Mucosa of rectum (tissue), 2 donors: Measurements from ENCODE around the gene MXD1.
A peak's percentile ranks its signal among the peaks of the same experiment; 100 is the strongest.

ENCODE experiments used
- H3K27ac ChIP-seq, 2 donors: one replicate each; pipeline ENCODE4 v1.7.0; 2013; ENCODE audit warnings: inconsistent platforms in 2 of 2, low read depth in 2 of 2, low read length in 2 of 2
- H3K27me3 ChIP-seq, 2 donors: one replicate each; pipeline ENCODE4 v1.7.0; 2013; ENCODE audit warnings: low read length in 2 of 2; ENCODE audit not compliant: control insufficient read depth in 2 of 2, insufficient read depth in 2 of 2
- H3K36me3 ChIP-seq, 2 donors: one replicate each; pipeline ENCODE4 v1.7.0; 2013; ENCODE audit warnings: low read length in 2 of 2; ENCODE audit not compliant: control insufficient read depth in 2 of 2, insufficient read depth in 2 of 2
- H3K4me1 ChIP-seq, 2 donors: one replicate each; pipeline ENCODE4 v1.7.0; 2013; ENCODE audit warnings: low read length in 2 of 2, mild to moderate bottlenecking in 1 of 2; ENCODE audit not compliant: control insufficient read depth in 2 of 2, insufficient read depth in 2 of 2
- H3K4me3 ChIP-seq, 2 donors: one replicate each; pipeline ENCODE4 v1.7.0; 2013; ENCODE audit warnings: low read length in 2 of 2
- H3K9ac ChIP-seq, 2 donors: one replicate each; pipeline ENCODE4 v1.7.0; 2013; ENCODE audit warnings: low read length in 2 of 2, low read depth in 1 of 2, mild to moderate bottlenecking in 1 of 2
- H3K9me3 ChIP-seq, 2 donors: one replicate each; pipeline ENCODE4 v1.7.0; 2013; ENCODE audit warnings: low read length in 2 of 2; ENCODE audit not compliant: control insufficient read depth in 2 of 2
- donor health status: healthy.
- donor health status: Normal muscosa, but diverticular disease.

MXD1 gene

GRCh38 chr2:69988086-69988635 lies 73.3 kb downstream of the MXD1 start:
- Histone ChIP-seq H3K36me3 (no peaks in the 10 kb centered on the region), H3K4me3 (no peak overlapping the region), H3K9me3 (no peaks in the 10 kb centered on the region), H3K9ac (no peak overlapping the region), H3K27ac (peak overlapping the region in 1 of 2 donors; percentile 84), H3K27me3 (no peaks in the 10 kb centered on the region), H3K4me1 (peaks cover 10 to 21% of the 10 kb centered on the region in 2 donors)

DNA sequence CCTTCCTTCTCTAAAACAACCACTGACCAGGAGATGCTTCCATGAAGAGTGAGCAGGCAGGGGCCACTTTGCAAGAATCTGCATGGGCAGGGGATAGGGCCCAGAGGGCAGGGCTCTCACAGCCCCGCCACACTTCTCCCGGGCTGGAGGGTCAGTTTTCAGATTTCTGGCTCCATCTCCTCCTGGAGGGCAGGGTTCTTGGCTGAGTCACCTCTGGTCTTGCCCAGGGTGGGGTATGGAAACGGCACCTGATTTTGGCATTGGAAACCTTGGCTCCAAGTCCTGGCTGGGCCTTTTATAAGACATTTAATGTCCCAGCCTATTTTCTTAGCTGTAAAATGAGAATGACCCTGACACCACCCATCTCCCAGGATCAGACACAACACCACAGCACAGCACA lies 74.1 kb downstream of the MXD1 start:
- Histone ChIP-seq H3K27me3 (no peaks in the 10 kb centered on the region), H3K9me3 (no peaks in the 10 kb centered on the region), H3K27ac (peak overlapping the region; percentile 77 to 84), H3K4me1 (peaks cover 10 to 21% of the 10 kb centered on the region in 2 donors), H3K36me3 (peaks cover 0 to 4% of the 10 kb centered on the region in 2 donors), H3K4me3 (no peak overlapping the region), H3K9ac (peak overlapping the region in 1 of 2 donors; percentile 55)

- no peaks in the 10 kb centered on the region for H3K9me3 ChIP-seq
- H3K27me3 ChIP-seq, result no peaks in the 10 kb centered on the region
- H3K36me3 ChIP-seq, result peaks cover 0 to 4% of the 10 kb centered on the region in 2 donors
- peak overlapping the region; percentile 77 to 84 for H3K27ac ChIP-seq
- H3K4me1 ChIP-seq, result peaks cover 10 to 21% of the 10 kb centered on the region in 2 donors
- H3K9ac ChIP-seq, result peak overlapping the region in 1 of 2 donors; percentile 55
- no peak overlapping the region for H3K4me3 ChIP-seq
Observed at GRCh38 chr2:69989441-69990105, 74.7 kb downstream of the MXD1 start.
